ENCODE measurements around the gene ALDH1L1.

The ALDH1L1 gene

DNA sequence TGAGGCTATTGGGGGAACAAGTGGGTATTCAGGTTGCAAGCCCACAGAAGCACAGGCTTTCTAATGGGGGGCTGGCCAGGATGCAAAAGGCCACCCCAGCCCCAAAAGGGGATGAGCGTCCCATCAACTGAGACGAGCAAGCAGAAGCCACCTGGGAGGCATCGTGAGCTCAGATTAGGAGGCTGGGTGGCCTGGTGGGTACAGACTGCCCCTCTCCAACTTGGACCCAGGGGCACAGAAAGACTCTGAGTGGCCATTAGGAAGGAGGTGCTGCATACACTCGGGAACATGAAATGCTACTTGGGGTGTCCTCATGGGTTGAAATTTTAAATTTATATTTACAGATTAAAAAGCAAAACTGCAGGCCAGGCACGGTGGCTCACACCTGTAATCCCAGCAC is 125.5 kb downstream of the ALDH1L1 start:
- DNase-seq (ENCODE audit: low spot score) = no peak

DNA sequence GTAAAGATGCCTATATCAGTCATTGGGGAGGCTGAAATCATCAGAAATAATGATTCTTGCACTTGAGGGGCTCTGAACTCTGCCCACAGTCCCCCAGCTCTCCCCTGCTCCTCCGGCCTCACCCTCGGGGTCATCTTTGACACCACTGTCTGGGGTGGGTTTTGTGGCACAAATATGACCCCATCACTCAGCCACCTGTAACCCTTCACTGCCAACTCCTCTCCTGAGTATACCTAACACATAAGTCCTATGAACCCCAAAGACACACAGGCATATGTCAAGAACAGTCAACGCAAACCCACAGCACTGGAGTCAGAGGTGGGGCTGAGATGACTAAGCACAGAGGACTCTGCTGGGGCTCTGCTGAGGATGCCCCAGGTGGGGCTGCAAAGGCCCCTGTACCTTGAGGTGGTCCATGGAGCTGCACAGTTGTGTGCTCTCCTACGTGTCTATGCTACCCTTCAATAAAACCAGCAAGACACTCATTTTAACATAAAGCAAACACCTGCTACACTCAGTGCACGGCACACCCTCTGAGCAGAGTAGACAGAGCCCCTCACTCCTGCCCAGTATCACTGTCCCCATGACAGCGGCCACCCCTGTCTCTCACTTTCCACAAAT is 126.3 kb downstream of the ALDH1L1 start:
- DNase-seq (ENCODE audit: low spot score) = no peak

All from RKO (cell line).